Activated CD8-positive, alpha-beta memory T cell treated with anti-CD3 and anti-CD28 coated beads, Interleukin-2, amount 50 U/mL, for 1 hour (primary cell): ENCODE results near the gene TNFAIP6.
"Not testable (repeated sequence)": the region's sequence is repeated elsewhere in the genome, so short reads cannot be mapped to it uniquely, and the experiment has no call there.

Experiments used
- DNase-seq: peaks from one replicate; pipeline ENCODE4 v3.0.0-alpha.2; 2020; ENCODE audit errors: extremely low read depth

Gene TNFAIP6

DNA sequence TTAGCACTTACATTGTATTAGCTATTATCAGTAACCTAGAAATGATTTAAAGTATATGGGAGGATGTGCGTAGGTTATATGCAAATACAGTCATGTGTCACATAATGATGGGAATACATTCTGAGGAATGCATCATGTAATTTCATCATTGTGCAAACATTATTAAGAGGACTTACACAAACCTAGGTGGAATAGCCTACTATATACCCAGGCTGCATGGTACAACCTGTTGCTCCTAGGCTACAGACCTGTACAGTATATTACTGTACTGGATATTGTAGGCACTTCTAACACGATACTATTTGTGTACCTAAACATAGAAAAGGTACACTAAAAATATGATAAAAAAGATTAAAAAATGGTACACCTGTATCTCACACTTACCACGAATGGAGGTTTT is 60.3 kb downstream of the TNFAIP6 start:
- no peak for DNase-seq

DNA sequence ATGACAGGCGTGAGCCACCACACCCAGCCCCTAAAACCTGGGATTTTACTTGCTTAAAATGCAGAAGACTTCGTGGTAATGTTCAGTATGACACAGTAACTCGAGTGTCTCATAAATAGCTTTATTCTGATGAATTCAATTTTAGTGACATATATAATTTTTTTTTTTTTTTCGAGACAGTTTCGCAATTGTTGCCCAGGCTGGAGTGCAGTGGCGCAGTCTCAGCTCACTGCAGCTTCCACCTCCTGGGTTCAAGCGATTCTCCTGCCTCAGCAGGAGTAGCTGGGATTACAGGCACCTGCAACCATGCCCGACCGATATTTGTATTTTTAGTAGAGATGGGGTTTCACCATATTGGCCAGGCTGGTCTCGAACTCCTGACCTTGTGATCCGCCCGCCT is 64.3 kb downstream of the TNFAIP6 start:
- not testable (repeated sequence) for DNase-seq

DNA sequence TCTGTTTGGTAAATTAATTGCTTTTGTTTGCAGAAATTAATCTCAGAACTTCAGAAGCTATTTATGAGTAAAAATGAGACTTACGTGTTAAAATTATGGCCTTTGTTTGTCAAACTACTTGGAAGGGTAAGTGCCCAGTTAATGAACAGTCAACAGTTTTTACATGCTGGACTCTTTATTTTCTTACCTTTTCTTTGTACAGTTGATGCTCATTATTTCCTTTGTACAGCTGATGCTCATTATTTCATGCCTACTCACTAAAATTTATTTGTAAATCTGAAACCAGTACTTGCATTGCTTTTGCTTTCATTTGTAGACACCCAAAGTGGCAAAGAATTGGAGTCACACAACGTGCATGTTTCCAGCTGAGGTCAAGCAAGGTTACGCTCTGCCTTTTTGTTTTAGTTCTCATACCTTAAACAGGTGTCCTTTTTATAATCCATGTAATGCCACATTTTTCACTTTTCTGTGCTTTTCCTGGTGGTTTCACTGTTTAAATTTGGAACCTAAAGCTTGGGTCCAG is 65.6 kb downstream of the TNFAIP6 start:
- no peak for DNase-seq

DNA sequence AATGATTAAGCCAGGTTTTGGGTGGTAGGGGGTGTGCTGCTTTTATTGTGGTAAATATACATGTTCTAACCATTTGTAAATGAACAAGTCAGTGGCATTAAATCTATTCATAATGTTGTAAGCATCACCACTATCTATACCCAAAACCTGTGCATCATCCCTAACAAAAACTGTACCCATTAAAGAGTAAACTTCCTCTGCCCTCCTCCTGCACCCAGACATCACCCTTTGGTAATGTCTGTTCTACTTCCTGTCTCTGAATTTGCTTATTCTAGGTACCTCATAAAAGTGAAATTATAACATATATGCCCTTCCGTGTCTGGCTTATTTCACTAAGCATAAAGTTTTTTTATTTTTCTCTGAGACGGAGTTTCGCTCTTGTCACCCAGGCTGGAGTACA is 66.4 kb downstream of the TNFAIP6 start:
- DNase-seq = no peak
